K562 (cell line): Measurements from ENCODE around the gene EPB41L1. TPM values are rescaled to one million over a fixed set of nuclear protein-coding genes. Genes with fewer than 3 reads are reported as not detected.

ENCODE experiments used
- ATAC-seq: fragments of 200-7000 bp; cut with Tn5 transposase; 3 replicates; pipeline ENCODE4 v1.9.1; 2020; ENCODE audit warnings: moderate library complexity
- BruUV-seq: library from RNA; stranded (reverse); fragments of 400-500 nt; replicated peaks from 2 replicates; lab custom pipeline; 2021; lab: Mats Ljungman, UMichigan
- CTCF ChIA-PET: fragments of 300-600 bp; formaldehyde crosslinking; extraction: SDS; loops from one replicate; lab custom pipeline; 2021; ENCODE audit warnings: low intra/inter-chr PET ratio; lab: Yijun Ruan, JAX
- POLR2A ChIA-PET: fragments of 300-600, 350-650 bp; sonication (Branson Sonifier 250); formaldehyde crosslinking; extraction: SDS; loops from one replicate; lab custom pipeline; 2021; ENCODE audit warnings: antibody characterized with exemption, inconsistent platforms; lab: Yijun Ruan, JAX
- DNase-seq, 4 experiments: peaks; one replicate each; pipeline versions ENCODE4 v3.0.0 to v3.0.0-alpha.2; 2011 to 2018; ENCODE audit warnings: low spot score in 3 of 4, mixed read lengths in 3 of 4; ENCODE audit errors: extremely low read depth in 1 of 4
- FAIRE-seq: peaks from 2 replicates; lab custom pipeline; 2011; peaks lifted over from hg19 to GRCh38; lab: Jason Lieb, UNC
- H2AFZ ChIP-seq: 2 replicates; pipeline ENCODE4 v1.6.0; 2011; ENCODE audit warnings: low read depth, low read length, control low read depth, inconsistent platforms
- H3K27ac ChIP-seq: fragments of 200-600 bp; 3 replicates; pipeline ENCODE4 v1.8.0; 2011; ENCODE audit warnings: low read depth, mild to moderate bottlenecking, control low read depth, inconsistent platforms, low read length, moderate library complexity, mixed read lengths; ENCODE audit errors: extremely low read depth
- H3K27me3 ChIP-seq, 2 experiments: fragments of 300-600 bp in 1 of 2; 2 replicates in 1 of 2; 3 replicates in 1 of 2; pipeline versions ENCODE4 v1.6.0 to v1.8.0; 2011; ENCODE audit warnings: inconsistent platforms in 2 of 2, low read length in 2 of 2, mild to moderate bottlenecking in 1 of 2, mixed read lengths in 1 of 2, moderate library complexity in 1 of 2; ENCODE audit not compliant: control insufficient read depth in 2 of 2, insufficient read depth in 2 of 2
- H3K36me3 ChIP-seq: fragments of 300-600 bp; 3 replicates; pipeline ENCODE4 v1.8.0; 2011; ENCODE audit warnings: mild to moderate bottlenecking, low read length, inconsistent platforms; ENCODE audit not compliant: control insufficient read depth, insufficient read depth
- H3K4me1 ChIP-seq, 2 experiments: fragments of 200-600 bp in 1 of 2; replicated peaks in 1 of 2; 2 replicates in 1 of 2; 3 replicates in 1 of 2; pipeline versions ENCODE4 v1.5.1 to v1.8.0; 2011; ENCODE audit warnings: inconsistent platforms in 2 of 2, low read length in 2 of 2, mild to moderate bottlenecking in 1 of 2, mixed read lengths in 1 of 2, moderate library complexity in 1 of 2; ENCODE audit not compliant: control insufficient read depth in 2 of 2, insufficient read depth in 2 of 2
- H3K4me2 ChIP-seq: 2 replicates; pipeline ENCODE4 v1.6.1; 2011; ENCODE audit warnings: low read length, control low read depth, inconsistent platforms, mixed read lengths; ENCODE audit not compliant: insufficient read depth
- H3K4me3 ChIP-seq: fragments of 200-600 bp; sonication (generic), shearing (Covaris generic); 2 replicates; pipeline ENCODE4 v1.5.1; 2016; ENCODE audit warnings: control low read depth, inconsistent platforms
- H3K79me2 ChIP-seq: fragments of 200-600 bp; 3 replicates; pipeline ENCODE4 v1.8.0; 2011; ENCODE audit warnings: low read length, inconsistent platforms; ENCODE audit not compliant: control insufficient read depth, insufficient read depth
- H3K9ac ChIP-seq, 2 experiments: 2 replicates each; pipeline versions ENCODE4 v1.6.0 to v1.6.1; 2011; ENCODE audit warnings: low read depth in 2 of 2, low read length in 2 of 2, control low read depth in 1 of 2, inconsistent platforms in 1 of 2, mild to moderate bottlenecking in 1 of 2, mixed read lengths in 1 of 2; ENCODE audit not compliant: insufficient read depth in 1 of 2
- H3K9me1 ChIP-seq: one replicate; pipeline ENCODE4 v1.6.0; 2011; ENCODE audit warnings: inconsistent platforms, mild to moderate bottlenecking, low read length, moderate library complexity; ENCODE audit not compliant: control insufficient read depth, insufficient read depth
- H3K9me3 ChIP-seq: replicated peaks from 2 replicates; pipeline ENCODE4 v1.5.1; 2011; ENCODE audit warnings: low read depth, low read length, inconsistent platforms; ENCODE audit not compliant: control insufficient read depth, insufficient read depth
- H4K20me1 ChIP-seq: replicated peaks from 2 replicates; pipeline ENCODE4 v1.6.1; 2011; ENCODE audit warnings: low read length, inconsistent platforms, mixed read lengths; ENCODE audit not compliant: control insufficient read depth, insufficient read depth
- ADNP ChIP-seq: fragments of 200-800 bp; sonication (Bioruptor generic); IDR thresholded peaks from 2 replicates; pipeline ENCODE4 v1.6.1; 2016; ENCODE audit warnings: missing genetic modification characterization, missing compliant biosample characterization
- CHCHD3 ChIP-seq: fragments of 250-450 bp; sonication (Bioruptor Pico); IDR thresholded peaks from 2 replicates; pipeline ENCODE4 v2.1.2; 2022; ENCODE audit warnings: mild to moderate bottlenecking
- CHD1 ChIP-seq: fragments of 200-600 bp; sonication (generic); IDR thresholded peaks from one replicate; pipeline ENCODE4 v1.6.1; 2012; ENCODE audit warnings: mild to moderate bottlenecking, moderate library complexity, low read length, inconsistent platforms
- DDX20 ChIP-seq: fragments of 450-650 bp; IDR thresholded peaks from 2 replicates; pipeline ENCODE4 v1.6.1; 2016; ENCODE audit warnings: missing genetic modification characterization, low read depth, mild to moderate bottlenecking, missing compliant biosample characterization, moderate library complexity
- NRF1 ChIP-seq, 2 experiments: fragments of 450-650 bp; IDR thresholded peaks in 1 of 2; conservative IDR thresholded peaks in 1 of 2; 2 replicates each; pipeline ENCODE4 v1.6.1; 2014; ENCODE audit warnings: mild to moderate bottlenecking in 2 of 2
- POLR2H ChIP-seq: IDR thresholded peaks from 2 replicates; pipeline ENCODE4 v1.6.1; 2016; ENCODE audit warnings: missing genetic modification characterization, low read depth, mild to moderate bottlenecking, control low read depth, missing compliant biosample characterization, moderate library complexity
- SLC30A9 ChIP-seq: fragments of 250-450 bp; sonication (Bioruptor Pico); IDR thresholded peaks from 2 replicates; pipeline ENCODE4 v1.8.0; 2022; ENCODE audit warnings: mild to moderate bottlenecking, moderate library complexity
- ZBTB17 ChIP-seq: fragments of 450-650 bp; formaldehyde crosslinking; IDR thresholded peaks from 2 replicates; pipeline ENCODE4 v1.4.0; 2020; ENCODE audit warnings: mild to moderate bottlenecking
- ZNF124 ChIP-seq: sonication (generic); formaldehyde crosslinking; IDR thresholded peaks from 2 replicates; pipeline ENCODE4 v1.8.1; 2022; ENCODE audit warnings: missing genetic modification reagents
- ZNF583 ChIP-seq: fragments of 250-450 bp; sonication (Bioruptor Pico); IDR thresholded peaks from 2 replicates; pipeline ENCODE4 v1.4.0; 2020
- ZNF778 ChIP-seq: fragments of 450-650 bp; formaldehyde crosslinking; IDR thresholded peaks from 2 replicates; pipeline ENCODE4 v1.4.0; 2020; ENCODE audit warnings: mild to moderate bottlenecking, moderate library complexity
- WGBS: fragments of 100-300 bp; shearing (Covaris generic); methylation state at CpG from one replicate; pipeline ENCODE4 v1.1.6; 2016; ENCODE audit warnings: low coverage, mixed read lengths; ENCODE audit not compliant: insufficient coverage; ENCODE audit errors: missing lambda C conversion rate; 5-methylcytosine and 5-hydroxymethylcytosine counted together
- in situ Hi-C: fragments of 300-500 bp; cut with MboI; formaldehyde crosslinking; loops from 4 replicates; pipeline ENCODE4 v1.15.0; 2018; ENCODE audit warnings: inconsistent platforms, mixed read lengths
- intact Hi-C: fragments of 100-400 bp; cut with micrococcal nuclease; formaldehyde crosslinking; loops from 2 replicates; pipeline ENCODE4 v1.14.2; 2022
- polyA plus RNA-seq, 8 experiments: library from polyadenylated mRNA; depleted of rRNA in 4 of 8; stranded (reverse) in 5 of 8; unstranded in 3 of 8; fragments of >200 nt; fragmentation: Nextera tagmentation in 2 of 8; fragmentation: Illumina TruSeq in 1 of 8; extraction: Ambion mirVana in 2 of 8; extraction: Trizol in 1 of 8; gene quantifications; 2 replicates each; pipeline versions ENCODE4 v1.2.1 to v1.2.3, GENCODE V29; 2011 to 2014; ENCODE audit warnings: inconsistent platforms in 1 of 8, missing spikeins in 1 of 8
- total RNA-seq, 7 experiments: library from RNA; depleted of rRNA in 6 of 7; stranded (reverse); fragments of >200 nt in 6 of 7; fragmentation: Illumina TruSeq in 2 of 7; extraction: Trizol in 2 of 7; gene quantifications; 2 replicates each; pipeline versions ENCODE4 v1.2.1 to v1.2.3, GENCODE V29; 2011 to 2021; ENCODE audit warnings: low replicate concordance in 1 of 7
- TF ChIP-seq, protein P1 (sequence below): sonication (generic); formaldehyde crosslinking; IDR thresholded peaks from 2 replicates; pipeline ENCODE4 v1.8.0; 2022; ENCODE audit warnings: missing genetic modification reagents, mild to moderate bottlenecking, moderate library complexity, borderline replicate concordance
- TF ChIP-seq, protein P2 (sequence below): fragments of 250-450 bp; sonication (Bioruptor Pico); IDR thresholded peaks from 2 replicates; pipeline ENCODE4 v1.9.0; 2021; ENCODE audit warnings: mild to moderate bottlenecking, inconsistent platforms
- TF ChIP-seq, protein P3 (sequence below): IDR thresholded peaks from 3 replicates; pipeline ENCODE4 v1.6.1; 2011; ENCODE audit warnings: borderline replicate concordance, mild to moderate bottlenecking; ENCODE audit not compliant: insufficient read length, insufficient read depth
- TF ChIP-seq, protein P4 (sequence below): fragments of 250-450 bp; sonication (Bioruptor Pico); IDR thresholded peaks from 2 replicates; pipeline ENCODE4 v1.5.0; 2021

Gene EPB41L1
- total and polyA plus RNA-seq, 9 of the 15 experiments (the other 6 are each of a cell fraction or from before 2014, with no cell fraction given): 0.11 to 4.3 (median 1.3) TPM

DNA sequence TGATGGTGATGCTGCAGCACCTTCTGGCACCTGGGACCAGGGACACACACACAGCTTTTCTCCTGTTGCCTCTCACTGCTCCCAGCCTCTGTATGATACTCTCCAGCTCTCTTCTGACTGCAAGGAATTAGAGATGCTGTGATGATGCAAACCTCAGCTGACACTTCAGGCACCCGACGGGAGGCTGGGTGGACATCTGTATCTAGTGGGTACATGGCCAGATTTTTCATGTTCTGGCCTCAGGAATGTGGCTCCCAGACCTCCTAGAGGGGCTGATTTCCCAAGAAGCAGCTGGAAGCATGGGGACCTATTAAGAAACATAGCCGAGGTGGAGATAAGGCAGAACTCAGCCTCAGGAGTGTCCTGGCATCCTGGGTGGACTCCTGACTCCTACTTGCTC lies 6.8 kb upstream of the EPB41L1 start:
- Histone ChIP-seq H4K20me1 (peaks cover 3% of the 10 kb centered on the region; the same call in 1 of the 2 replicates), H2AFZ (no peak overlapping the region), H3K27ac (no peak overlapping the region), H3K9me3 (no peaks in the 10 kb centered on the region), H3K27me3 (peaks cover 4 to 32% of the 10 kb centered on the region in 2 experiments; a peak in 3 of 5 replicates), H3K9me1 (no peaks in the 10 kb centered on the region), H3K4me2 (no peak overlapping the region), H3K79me2 (no peaks in the 10 kb centered on the region), H3K36me3 (no peaks in the 10 kb centered on the region), H3K4me3 (no peak overlapping the region), H3K4me1 (peaks cover 2 to 3% of the 10 kb centered on the region in 2 experiments; a peak in 3 of 5 replicates), H3K9ac (no peak overlapping the region)
- no peak for DNase-seq
- no peak for FAIRE-seq
- ATAC-seq: no peak
- CTCF ChIA-PET: no interaction called here
- TF ChIP-seq CHCHD3 (no peak), SLC30A9 (CRISPR knock-in tag) (no peak), NRF1 (conservative IDR thresholded peaks at IDR 0.05 in 1 of 2, IDR thresholded peaks at IDR 0.05 in 1 of 2) (no peak), ZNF778 (CRISPR knock-in tag) (no peak), POLR2H (tag) (no peak), ZBTB17 (CRISPR knock-in tag) (no peak), DDX20 (tag) (no peak), ADNP (tag) (no peak), ZNF583 (CRISPR knock-in tag) (no peak), CHD1 (no peak), ZNF124 (CRISPR knock-in tag) (no peak)
- TF ChIP-seq, protein P1, sequence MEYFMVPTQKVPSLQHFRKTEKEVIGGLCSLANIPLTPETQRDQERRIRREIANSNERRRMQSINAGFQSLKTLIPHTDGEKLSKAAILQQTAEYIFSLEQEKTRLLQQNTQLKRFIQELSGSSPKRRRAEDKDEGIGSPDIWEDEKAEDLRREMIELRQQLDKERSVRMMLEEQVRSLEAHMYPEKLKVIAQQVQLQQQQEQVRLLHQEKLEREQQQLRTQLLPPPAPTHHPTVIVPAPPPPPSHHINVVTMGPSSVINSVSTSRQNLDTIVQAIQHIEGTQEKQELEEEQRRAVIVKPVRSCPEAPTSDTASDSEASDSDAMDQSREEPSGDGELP: no peak
- TF ChIP-seq, protein P2, sequence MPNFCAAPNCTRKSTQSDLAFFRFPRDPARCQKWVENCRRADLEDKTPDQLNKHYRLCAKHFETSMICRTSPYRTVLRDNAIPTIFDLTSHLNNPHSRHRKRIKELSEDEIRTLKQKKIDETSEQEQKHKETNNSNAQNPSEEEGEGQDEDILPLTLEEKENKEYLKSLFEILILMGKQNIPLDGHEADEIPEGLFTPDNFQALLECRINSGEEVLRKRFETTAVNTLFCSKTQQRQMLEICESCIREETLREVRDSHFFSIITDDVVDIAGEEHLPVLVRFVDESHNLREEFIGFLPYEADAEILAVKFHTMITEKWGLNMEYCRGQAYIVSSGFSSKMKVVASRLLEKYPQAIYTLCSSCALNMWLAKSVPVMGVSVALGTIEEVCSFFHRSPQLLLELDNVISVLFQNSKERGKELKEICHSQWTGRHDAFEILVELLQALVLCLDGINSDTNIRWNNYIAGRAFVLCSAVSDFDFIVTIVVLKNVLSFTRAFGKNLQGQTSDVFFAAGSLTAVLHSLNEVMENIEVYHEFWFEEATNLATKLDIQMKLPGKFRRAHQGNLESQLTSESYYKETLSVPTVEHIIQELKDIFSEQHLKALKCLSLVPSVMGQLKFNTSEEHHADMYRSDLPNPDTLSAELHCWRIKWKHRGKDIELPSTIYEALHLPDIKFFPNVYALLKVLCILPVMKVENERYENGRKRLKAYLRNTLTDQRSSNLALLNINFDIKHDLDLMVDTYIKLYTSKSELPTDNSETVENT: no peak
- TF ChIP-seq, protein P3, sequence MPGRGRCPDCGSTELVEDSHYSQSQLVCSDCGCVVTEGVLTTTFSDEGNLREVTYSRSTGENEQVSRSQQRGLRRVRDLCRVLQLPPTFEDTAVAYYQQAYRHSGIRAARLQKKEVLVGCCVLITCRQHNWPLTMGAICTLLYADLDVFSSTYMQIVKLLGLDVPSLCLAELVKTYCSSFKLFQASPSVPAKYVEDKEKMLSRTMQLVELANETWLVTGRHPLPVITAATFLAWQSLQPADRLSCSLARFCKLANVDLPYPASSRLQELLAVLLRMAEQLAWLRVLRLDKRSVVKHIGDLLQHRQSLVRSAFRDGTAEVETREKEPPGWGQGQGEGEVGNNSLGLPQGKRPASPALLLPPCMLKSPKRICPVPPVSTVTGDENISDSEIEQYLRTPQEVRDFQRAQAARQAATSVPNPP: no peak
- TF ChIP-seq, protein P4, sequence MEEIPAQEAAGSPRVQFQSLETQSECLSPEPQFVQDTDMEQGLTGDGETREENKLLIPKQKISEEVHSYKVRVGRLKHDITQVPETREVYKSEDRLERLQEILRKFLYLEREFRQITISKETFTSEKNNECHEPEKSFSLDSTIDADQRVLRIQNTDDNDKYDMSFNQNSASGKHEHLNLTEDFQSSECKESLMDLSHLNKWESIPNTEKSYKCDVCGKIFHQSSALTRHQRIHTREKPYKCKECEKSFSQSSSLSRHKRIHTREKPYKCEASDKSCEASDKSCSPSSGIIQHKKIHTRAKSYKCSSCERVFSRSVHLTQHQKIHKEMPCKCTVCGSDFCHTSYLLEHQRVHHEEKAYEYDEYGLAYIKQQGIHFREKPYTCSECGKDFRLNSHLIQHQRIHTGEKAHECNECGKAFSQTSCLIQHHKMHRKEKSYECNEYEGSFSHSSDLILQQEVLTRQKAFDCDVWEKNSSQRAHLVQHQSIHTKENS: no peak
- POLR2A ChIA-PET: no interaction called here
- in situ Hi-C loops: no loop called here
- WGBS: 0% methylated on average over 3 of the region's 3 CpGs
- intact Hi-C loops: no loop called here
- BruUV-seq: no TSS peak
